HCT116 (cell line): Measurements from ENCODE around the gene LAPTM4A.

Experiments used
- CEBPB ChIP-seq: IDR thresholded peaks from 2 replicates; pipeline ENCODE4 v1.6.1; 2012; ENCODE audit warnings: low read depth
- CTCF ChIP-seq, 3 experiments: fragments of 200-600 bp in 1 of 3; sonication (generic) in 1 of 3; IDR thresholded peaks in 2 of 3; conservative IDR thresholded peaks in 1 of 3; 2 replicates each; pipeline ENCODE4 v1.5.1; 2012 to 2017; ENCODE audit warnings: low read depth in 2 of 3, low read length in 2 of 3, antibody characterized with exemption in 1 of 3, borderline replicate concordance in 1 of 3, control low read depth in 1 of 3, mild to moderate bottlenecking in 1 of 3, mixed read lengths in 1 of 3, mixed run types in 1 of 3, moderate library complexity in 1 of 3; ENCODE audit not compliant: insufficient read depth in 1 of 3
- ELF1 ChIP-seq: IDR thresholded peaks from 2 replicates; pipeline ENCODE4 v1.6.1; 2012; ENCODE audit warnings: low read depth, borderline replicate concordance
- EZH2 ChIP-seq: fragments of 200-600 bp; sonication (generic); IDR thresholded peaks from 2 replicates; pipeline ENCODE4 v1.6.1; 2017; ENCODE audit warnings: antibody characterized with exemption, mixed run types
- MAX ChIP-seq: IDR thresholded peaks from 2 replicates; pipeline ENCODE4 v1.6.1; 2012
- POLR2A ChIP-seq: IDR thresholded peaks from 2 replicates; pipeline ENCODE4 v1.7.0; 2011; ENCODE audit warnings: borderline replicate concordance; ENCODE audit not compliant: insufficient read depth, insufficient read length; ENCODE audit errors: extremely low read depth
- POLR2AphosphoS5 ChIP-seq: IDR thresholded peaks from 2 replicates; pipeline ENCODE4 v1.6.1; 2011; ENCODE audit warnings: mild to moderate bottlenecking, low read depth, low read length, moderate library complexity
- RAD21 ChIP-seq: IDR thresholded peaks from 2 replicates; pipeline ENCODE4 v1.6.1; 2012; ENCODE audit warnings: low read depth, mild to moderate bottlenecking
- REST ChIP-seq: IDR thresholded peaks from 2 replicates; pipeline ENCODE4 v1.6.1; 2012; ENCODE audit warnings: low read depth
- SIN3A ChIP-seq: IDR thresholded peaks from 2 replicates; pipeline ENCODE4 v1.6.1; 2012; ENCODE audit warnings: low read depth
- SP1 ChIP-seq: IDR thresholded peaks from 2 replicates; pipeline ENCODE4 v1.6.1; 2012; ENCODE audit warnings: low read depth
- TCF7L2 ChIP-seq: IDR thresholded peaks from 2 replicates; pipeline ENCODE4 v1.7.0; 2011; ENCODE audit warnings: borderline replicate concordance, inconsistent platforms; ENCODE audit not compliant: insufficient read depth, insufficient read length; ENCODE audit errors: extremely low read depth
- YY1 ChIP-seq: IDR thresholded peaks from 2 replicates; pipeline ENCODE4 v1.6.1; 2011; ENCODE audit warnings: low read length, low read depth, moderate library complexity, mild to moderate bottlenecking; ENCODE audit not compliant: insufficient replicate concordance; ENCODE audit errors: extremely low read depth
- ZBTB33 ChIP-seq: IDR thresholded peaks from 2 replicates; pipeline ENCODE4 v1.6.1; 2011; ENCODE audit warnings: mild to moderate bottlenecking, low read length, moderate library complexity; ENCODE audit not compliant: insufficient replicate concordance; ENCODE audit errors: extremely low read depth

- TF ChIP-seq YY1 (no peak), CTCF (IDR thresholded peaks at IDR 0.05 in 2 of 3, conservative IDR thresholded peaks at IDR 0.05 in 1 of 3; ENCODE audit: borderline replicate concordance in 1 of 3, insufficient read depth in 1 of 3, low read depth in 2 of 3, low read length in 2 of 3) (no peak), POLR2A (no peak), CEBPB (no peak), POLR2AphosphoS5 (no peak), EZH2 (no peak), SIN3A (no peak), RAD21 (no peak), SP1 (no peak), REST (no peak), TCF7L2 (no peak), ZBTB33 (no peak), MAX (no peak), ELF1 (no peak)
These were observed 62.8 kb downstream of the LAPTM4A start for GRCh38 chr2:19988600-19988999.
